Measurements from ENCODE around the gene SCP2D1.

DNA sequence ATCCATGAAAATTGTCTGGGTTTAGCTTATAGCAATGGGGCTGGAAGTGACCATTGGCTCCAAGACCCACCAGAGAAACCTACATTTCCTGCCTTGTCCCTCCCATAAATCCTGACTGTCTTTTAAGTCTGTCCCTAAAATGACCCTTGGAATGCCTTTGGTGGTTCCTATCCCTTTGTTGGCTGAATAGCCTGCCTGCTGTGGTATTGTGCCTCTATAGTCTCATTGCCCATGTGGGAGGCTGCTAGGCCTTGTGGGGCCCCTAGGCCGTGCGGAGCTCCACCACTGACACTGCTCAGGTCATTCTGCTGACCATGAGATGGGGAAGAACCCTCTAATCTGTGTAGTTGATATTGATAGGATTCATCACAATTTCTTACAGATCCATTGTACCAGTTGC is 43.3 kb downstream of the SCP2D1 start:
- TF ChIP-seq POLR2A (IDR thresholded peaks at IDR 0.05) (no peak), CTCF (IDR thresholded peaks at IDR 0.05) (no peak), EP300 (IDR thresholded peaks at IDR 0.05) (no peak)
